Activated T-cell treated with anti-CD3 and anti-CD28 coated beads for 1 hour (primary cell): ENCODE results near the gene GATA6.

Experiments
- DNase-seq: peaks from one replicate; pipeline ENCODE4 v3.0.0-alpha.2; 2020; ENCODE audit warnings: low read depth

GATA6 gene

GRCh38 chr18:22169011-22169888, at the start of gene GATA6:
Gene GATA6 (plus strand): TSS chr18:22169589. CDS start chr18:22171145, 1,556 bp downstream.
- no peak for DNase-seq

- DNase-seq, result no peak
Measured at GRCh38 chr18:22124970-22125369, 44.4 kb upstream of the GATA6 start.

- no peak for DNase-seq
Measured at GRCh38 chr18:22128954-22129353, 40.4 kb upstream of the GATA6 start.

GRCh38 chr18:22129778-22130177, 39.6 kb upstream of the GATA6 start:
- DNase-seq, result no peak

- DNase-seq, result no peak
Measured at GRCh38 chr18:22132258-22132657, 37.1 kb upstream of the GATA6 start.

GRCh38 chr18:22132763-22133162, 36.6 kb upstream of the GATA6 start:
- no peak for DNase-seq

- no peak for DNase-seq
Measured at GRCh38 chr18:22136395-22136794, 33.0 kb upstream of the GATA6 start.

- DNase-seq, result no peak
Measured at GRCh38 chr18:22141211-22141610, 28.2 kb upstream of the GATA6 start.

- no peak for DNase-seq
Measured at GRCh38 chr18:22143347-22144340, 25.7 kb upstream of the GATA6 start.

- no peak for DNase-seq
Measured at GRCh38 chr18:22145160-22145559, 24.2 kb upstream of the GATA6 start.

- no peak for DNase-seq
Measured at GRCh38 chr18:22149710-22150109, 19.7 kb upstream of the GATA6 start.

- no peak for DNase-seq
Measured at GRCh38 chr18:22152093-22152492, 17.3 kb upstream of the GATA6 start.

- DNase-seq, result no peak
Measured at GRCh38 chr18:22153428-22153827, 16.0 kb upstream of the GATA6 start.

- no peak for DNase-seq
Measured at GRCh38 chr18:22155584-22155983, 13.8 kb upstream of the GATA6 start.

- no peak for DNase-seq
Measured at GRCh38 chr18:22159014-22159413, 10.4 kb upstream of the GATA6 start.

GRCh38 chr18:22161090-22161489, 8.3 kb upstream of the GATA6 start:
- no peak for DNase-seq

GRCh38 chr18:22163416-22164161, 5.8 kb upstream of the GATA6 start:
- DNase-seq, result no peak

- DNase-seq, result no peak
Measured at GRCh38 chr18:22164337-22165048, 4.9 kb upstream of the GATA6 start.

GRCh38 chr18:22165049-22165602, 4.3 kb upstream of the GATA6 start:
- no peak for DNase-seq

- DNase-seq, result no peak
Measured at GRCh38 chr18:22165603-22166068, 3.8 kb upstream of the GATA6 start.
